PC-3 (cell line): Measurements from ENCODE around the gene BTBD2.

Source experiments
- EZH2 ChIP-seq: fragments of 300-600 bp; sonication (generic); IDR thresholded peaks from one replicate; pipeline ENCODE4 v1.6.1; 2017; ENCODE audit warnings: antibody characterized with exemption, mild to moderate bottlenecking, low read length; ENCODE audit not compliant: unreplicated experiment
- TF ChIP-seq, protein P1 (sequence below): fragments of 300-600 bp; sonication (generic); conservative IDR thresholded peaks from 2 replicates; pipeline ENCODE4 v1.5.1; 2017; ENCODE audit warnings: antibody characterized with exemption, low read depth, mild to moderate bottlenecking, low read length

DNA sequence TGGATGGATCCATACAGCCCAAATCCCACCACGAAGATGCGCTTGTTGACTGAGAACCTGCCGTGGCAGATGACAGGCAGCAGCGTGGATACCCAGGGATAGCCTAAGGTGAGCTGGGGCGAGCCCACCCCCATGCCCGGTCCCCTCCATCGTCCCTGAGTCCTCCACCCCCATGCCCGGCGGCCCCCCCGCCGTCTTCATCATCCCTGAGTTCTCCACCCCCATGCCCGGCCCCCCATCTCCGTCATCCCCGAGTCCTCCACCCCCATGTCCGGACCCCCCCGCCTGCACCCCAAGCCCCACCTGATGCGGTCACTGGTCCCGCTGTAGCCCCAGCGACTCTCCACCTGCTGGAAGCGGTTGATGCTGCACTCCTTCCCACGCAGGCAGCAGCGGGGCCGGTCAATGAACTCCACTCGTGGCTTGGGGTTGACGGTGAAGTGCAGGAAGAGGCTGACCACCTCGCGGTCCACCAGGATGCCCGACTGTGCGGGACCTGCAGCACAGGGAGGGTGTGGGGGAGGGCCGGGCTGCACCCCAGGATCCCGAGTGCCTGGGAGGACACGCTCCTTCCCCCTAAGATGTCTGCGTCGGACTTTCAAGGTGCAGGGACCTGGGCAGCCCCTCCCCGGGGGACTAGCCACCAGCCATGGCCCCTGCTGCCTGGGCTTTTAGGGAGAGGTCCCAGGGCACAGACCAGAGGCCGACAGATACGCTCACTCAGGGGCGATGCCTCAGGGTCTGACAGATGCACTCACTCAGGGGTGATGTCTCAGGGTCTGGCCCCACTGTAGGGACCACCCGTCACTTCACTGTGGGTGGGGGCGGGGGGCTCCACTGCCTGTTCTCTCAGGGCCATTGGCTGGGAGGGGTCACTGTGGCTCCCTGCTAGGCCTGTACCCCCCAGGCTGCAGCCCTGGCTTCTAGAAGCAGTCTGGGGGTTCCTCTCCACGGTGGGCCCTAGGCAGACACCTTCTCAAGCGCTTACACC lies 28.0 kb downstream of the BTBD2 start:
- TF ChIP-seq EZH2, result no peak
- TF ChIP-seq, protein P1, sequence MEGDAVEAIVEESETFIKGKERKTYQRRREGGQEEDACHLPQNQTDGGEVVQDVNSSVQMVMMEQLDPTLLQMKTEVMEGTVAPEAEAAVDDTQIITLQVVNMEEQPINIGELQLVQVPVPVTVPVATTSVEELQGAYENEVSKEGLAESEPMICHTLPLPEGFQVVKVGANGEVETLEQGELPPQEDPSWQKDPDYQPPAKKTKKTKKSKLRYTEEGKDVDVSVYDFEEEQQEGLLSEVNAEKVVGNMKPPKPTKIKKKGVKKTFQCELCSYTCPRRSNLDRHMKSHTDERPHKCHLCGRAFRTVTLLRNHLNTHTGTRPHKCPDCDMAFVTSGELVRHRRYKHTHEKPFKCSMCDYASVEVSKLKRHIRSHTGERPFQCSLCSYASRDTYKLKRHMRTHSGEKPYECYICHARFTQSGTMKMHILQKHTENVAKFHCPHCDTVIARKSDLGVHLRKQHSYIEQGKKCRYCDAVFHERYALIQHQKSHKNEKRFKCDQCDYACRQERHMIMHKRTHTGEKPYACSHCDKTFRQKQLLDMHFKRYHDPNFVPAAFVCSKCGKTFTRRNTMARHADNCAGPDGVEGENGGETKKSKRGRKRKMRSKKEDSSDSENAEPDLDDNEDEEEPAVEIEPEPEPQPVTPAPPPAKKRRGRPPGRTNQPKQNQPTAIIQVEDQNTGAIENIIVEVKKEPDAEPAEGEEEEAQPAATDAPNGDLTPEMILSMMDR, result no peak
